ENCODE data around the gene C10orf90.

The C10orf90 gene

DNA sequence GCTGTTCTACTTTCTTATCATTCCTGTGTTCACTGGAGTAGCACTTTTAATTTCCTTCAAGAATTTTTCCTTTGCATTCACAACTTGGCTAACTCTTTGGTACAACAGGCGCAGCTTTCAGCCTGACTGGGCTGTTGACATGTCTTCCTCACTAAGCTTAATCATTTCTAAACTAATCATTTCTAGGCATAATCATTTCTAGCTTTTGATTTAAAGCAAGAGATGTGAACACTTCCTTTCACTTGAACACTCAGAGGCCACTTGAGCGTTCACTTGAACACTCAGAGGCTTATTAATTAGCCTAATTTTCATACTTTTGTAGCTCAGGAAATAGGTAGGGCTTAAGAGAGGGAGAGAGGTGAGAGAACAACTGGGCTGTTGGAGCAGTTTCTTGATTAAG lies 15.9 kb downstream of the C10orf90 start:
- Histone ChIP-seq H3K36me3 (ENCODE audit: control insufficient read depth, low read length) (no peaks in the 10 kb centered on the region), H3K4me1 (ENCODE audit: control insufficient read depth, low read length) (no peaks in the 10 kb centered on the region), H3K4me3 (ENCODE audit: low read length) (no peak overlapping the region), H4K20me1 (ENCODE audit: control insufficient read depth, insufficient read depth, low read depth, low read length) (no peaks in the 10 kb centered on the region), H3K9me2 (replicated peaks; ENCODE audit: control insufficient read depth, low read length) (no peaks in the 10 kb centered on the region), H3K4me2 (ENCODE audit: low read length) (no peak overlapping the region), H3K79me2 (ENCODE audit: control insufficient read depth, low read length) (no peaks in the 10 kb centered on the region), H3K9me3 (ENCODE audit: control insufficient read depth, insufficient read depth, low read length) (no peaks in the 10 kb centered on the region), H3F3A (ENCODE audit: control insufficient read depth, insufficient read depth) (no peaks in the 10 kb centered on the region), H3K27me3 (ENCODE audit: control insufficient read depth, low read length) (no peaks in the 10 kb centered on the region), H3K27ac (ENCODE audit: low read depth, low read length) (no peak overlapping the region)
- TF ChIP-seq, protein P1, sequence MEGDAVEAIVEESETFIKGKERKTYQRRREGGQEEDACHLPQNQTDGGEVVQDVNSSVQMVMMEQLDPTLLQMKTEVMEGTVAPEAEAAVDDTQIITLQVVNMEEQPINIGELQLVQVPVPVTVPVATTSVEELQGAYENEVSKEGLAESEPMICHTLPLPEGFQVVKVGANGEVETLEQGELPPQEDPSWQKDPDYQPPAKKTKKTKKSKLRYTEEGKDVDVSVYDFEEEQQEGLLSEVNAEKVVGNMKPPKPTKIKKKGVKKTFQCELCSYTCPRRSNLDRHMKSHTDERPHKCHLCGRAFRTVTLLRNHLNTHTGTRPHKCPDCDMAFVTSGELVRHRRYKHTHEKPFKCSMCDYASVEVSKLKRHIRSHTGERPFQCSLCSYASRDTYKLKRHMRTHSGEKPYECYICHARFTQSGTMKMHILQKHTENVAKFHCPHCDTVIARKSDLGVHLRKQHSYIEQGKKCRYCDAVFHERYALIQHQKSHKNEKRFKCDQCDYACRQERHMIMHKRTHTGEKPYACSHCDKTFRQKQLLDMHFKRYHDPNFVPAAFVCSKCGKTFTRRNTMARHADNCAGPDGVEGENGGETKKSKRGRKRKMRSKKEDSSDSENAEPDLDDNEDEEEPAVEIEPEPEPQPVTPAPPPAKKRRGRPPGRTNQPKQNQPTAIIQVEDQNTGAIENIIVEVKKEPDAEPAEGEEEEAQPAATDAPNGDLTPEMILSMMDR (IDR thresholded peaks at IDR 0.05; ENCODE audit: low read depth, low read length, poor library complexity, severe bottlenecking) = no peak
- TF ChIP-seq EZH2phosphoT487 (IDR thresholded peaks at IDR 0.05; ENCODE audit: borderline replicate concordance, low read length) = no peak

DNA sequence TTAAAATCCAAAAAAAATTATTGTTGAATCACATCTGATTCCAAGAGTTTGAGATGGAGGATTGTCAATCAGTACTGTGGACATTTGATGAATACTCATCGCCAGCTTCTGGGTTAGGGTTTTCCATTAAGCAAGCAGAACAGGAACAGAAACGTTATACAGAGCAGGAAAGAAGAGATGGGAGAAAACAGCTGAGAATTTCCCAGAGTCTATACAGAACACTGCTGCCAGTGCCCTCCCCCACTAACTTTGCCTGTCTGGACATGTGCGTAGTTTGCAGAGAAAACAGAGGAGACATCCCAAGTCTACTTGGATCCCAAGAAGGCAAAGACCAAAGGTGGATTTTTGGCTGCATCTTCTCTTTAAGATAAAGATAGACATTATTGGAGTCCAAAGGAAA lies 19.0 kb downstream of the C10orf90 start:
- no peaks in the 10 kb centered on the region for H3K36me3 ChIP-seq (ENCODE audit: control insufficient read depth, low read length)
- no peaks in the 10 kb centered on the region for H3K4me1 ChIP-seq (ENCODE audit: control insufficient read depth, low read length)
- no peaks in the 10 kb centered on the region for H3F3A ChIP-seq (ENCODE audit: control insufficient read depth, insufficient read depth)
- TF ChIP-seq, protein P1 (IDR thresholded peaks at IDR 0.05; ENCODE audit: low read depth, low read length, poor library complexity, severe bottlenecking) = no peak
- no peak for TF ChIP-seq EZH2phosphoT487 (IDR thresholded peaks at IDR 0.05; ENCODE audit: borderline replicate concordance, low read length)
- H3K27ac ChIP-seq (ENCODE audit: low read depth, low read length) = no peak overlapping the region
- H3K4me3 ChIP-seq (ENCODE audit: low read length) = no peak overlapping the region
- no peaks in the 10 kb centered on the region for H3K79me2 ChIP-seq (ENCODE audit: control insufficient read depth, low read length)
- no peaks in the 10 kb centered on the region for H3K9me3 ChIP-seq (ENCODE audit: control insufficient read depth, insufficient read depth, low read length)
- H3K4me2 ChIP-seq (ENCODE audit: low read length) = no peak overlapping the region
- no peaks in the 10 kb centered on the region for H3K27me3 ChIP-seq (ENCODE audit: control insufficient read depth, low read length)
- no peaks in the 10 kb centered on the region for H3K9me2 ChIP-seq (replicated peaks; ENCODE audit: control insufficient read depth, low read length)
- no peaks in the 10 kb centered on the region for H4K20me1 ChIP-seq (ENCODE audit: control insufficient read depth, insufficient read depth, low read depth, low read length)

DNA sequence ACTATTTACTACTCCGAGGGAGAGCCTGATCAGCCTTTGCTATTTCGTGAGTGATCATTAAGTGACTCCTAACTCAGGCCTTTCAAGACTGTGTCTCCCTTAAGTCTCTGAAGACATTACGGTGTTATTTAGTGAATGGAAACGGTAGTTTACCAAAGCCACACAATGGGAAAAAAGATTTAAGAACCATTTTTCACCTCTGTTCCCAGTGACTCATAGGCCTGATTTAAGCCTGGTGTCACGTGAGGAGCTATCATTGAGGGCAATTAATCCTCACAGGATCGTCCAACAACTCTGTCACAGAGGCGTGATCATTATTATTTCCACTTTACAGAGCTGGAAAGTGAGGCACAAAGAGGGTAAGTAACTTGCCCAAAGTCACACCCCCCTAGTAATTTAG lies 20.3 kb downstream of the C10orf90 start:
- H3K4me1 ChIP-seq (ENCODE audit: control insufficient read depth, low read length) = no peaks in the 10 kb centered on the region
- no peaks in the 10 kb centered on the region for H3K9me2 ChIP-seq (replicated peaks; ENCODE audit: control insufficient read depth, low read length)
- H3K4me3 ChIP-seq (ENCODE audit: low read length) = no peak overlapping the region
- no peaks in the 10 kb centered on the region for H3K79me2 ChIP-seq (ENCODE audit: control insufficient read depth, low read length)
- H4K20me1 ChIP-seq (ENCODE audit: control insufficient read depth, insufficient read depth, low read depth, low read length) = no peaks in the 10 kb centered on the region
- no peak overlapping the region for H3K4me2 ChIP-seq (ENCODE audit: low read length)
- no peaks in the 10 kb centered on the region for H3K36me3 ChIP-seq (ENCODE audit: control insufficient read depth, low read length)
- no peaks in the 10 kb centered on the region for H3K9me3 ChIP-seq (ENCODE audit: control insufficient read depth, insufficient read depth, low read length)
- no peak overlapping the region for H3K27ac ChIP-seq (ENCODE audit: low read depth, low read length)
- no peak for TF ChIP-seq EZH2phosphoT487 (IDR thresholded peaks at IDR 0.05; ENCODE audit: borderline replicate concordance, low read length)
- TF ChIP-seq, protein P1 (IDR thresholded peaks at IDR 0.05; ENCODE audit: low read depth, low read length, poor library complexity, severe bottlenecking) = no peak
- no peaks in the 10 kb centered on the region for H3F3A ChIP-seq (ENCODE audit: control insufficient read depth, insufficient read depth)
- no peaks in the 10 kb centered on the region for H3K27me3 ChIP-seq (ENCODE audit: control insufficient read depth, low read length)

DNA sequence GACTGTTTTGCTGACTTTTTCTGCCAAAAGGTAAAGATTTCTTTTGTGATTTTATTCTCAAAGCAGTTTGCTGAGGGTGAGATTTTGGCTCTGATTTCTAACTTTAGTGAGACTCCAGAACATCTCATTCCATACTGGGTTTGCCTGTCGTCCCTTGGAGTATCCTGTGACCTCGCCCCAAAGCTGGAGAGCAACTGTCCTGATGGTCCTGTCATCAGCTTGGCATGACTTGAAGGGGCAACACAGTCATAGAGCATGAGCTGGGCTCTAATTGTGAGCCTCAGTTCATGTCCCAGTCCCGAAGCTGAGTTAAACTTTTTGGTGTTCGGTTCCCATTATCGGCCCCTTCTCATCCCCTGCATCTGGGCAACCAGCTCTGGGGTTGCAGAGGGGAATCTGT lies 23.4 kb downstream of the C10orf90 start:
- H3K4me2 ChIP-seq (ENCODE audit: low read length) = no peak overlapping the region
- no peaks in the 10 kb centered on the region for H3F3A ChIP-seq (ENCODE audit: control insufficient read depth, insufficient read depth)
- no peaks in the 10 kb centered on the region for H3K4me1 ChIP-seq (ENCODE audit: control insufficient read depth, low read length)
- no peaks in the 10 kb centered on the region for H3K27me3 ChIP-seq (ENCODE audit: control insufficient read depth, low read length)
- no peak for TF ChIP-seq EZH2phosphoT487 (IDR thresholded peaks at IDR 0.05; ENCODE audit: borderline replicate concordance, low read length)
- no peaks in the 10 kb centered on the region for H3K36me3 ChIP-seq (ENCODE audit: control insufficient read depth, low read length)
- H3K79me2 ChIP-seq (ENCODE audit: control insufficient read depth, low read length) = no peaks in the 10 kb centered on the region
- no peaks in the 10 kb centered on the region for H3K9me3 ChIP-seq (ENCODE audit: control insufficient read depth, insufficient read depth, low read length)
- H3K27ac ChIP-seq (ENCODE audit: low read depth, low read length) = no peak overlapping the region
- no peaks in the 10 kb centered on the region for H4K20me1 ChIP-seq (ENCODE audit: control insufficient read depth, insufficient read depth, low read depth, low read length)
- no peak overlapping the region for H3K4me3 ChIP-seq (ENCODE audit: low read length)
- H3K9me2 ChIP-seq (replicated peaks; ENCODE audit: control insufficient read depth, low read length) = no peaks in the 10 kb centered on the region

Measured in DOHH2 (cell line).